Lower leg skin (tissue), 4 donors: ENCODE measurements around the gene SHD. TPM values are rescaled to one million over a fixed set of nuclear protein-coding genes. Genes with fewer than 3 reads are reported as not detected.

ENCODE experiments used
- DNase-seq, 2 donors: peaks; one replicate each; pipeline ENCODE4 v3.0.0-alpha.2; 2019; ENCODE audit warnings: low spot score in 2 of 2
- H3K4me3 ChIP-seq: fragments of 200-600 bp; sonication (generic); 2 replicates; pipeline ENCODE4 v1.5.1; 2017; ENCODE audit warnings: mild to moderate bottlenecking, low read depth; ENCODE audit not compliant: poor library complexity, severe bottlenecking
- POLR2A ChIP-seq, 2 donors: fragments of 450-650 bp; IDR thresholded peaks; one replicate each; pipeline ENCODE4 v1.6.1; 2016 to 2017; ENCODE audit warnings: antibody characterized with exemption in 2 of 2, mild to moderate bottlenecking in 1 of 2, moderate library complexity in 1 of 2
- WGBS, 2 donors: methylation state at CpG; one replicate each; pipeline ENCODE4 v1.1.5; 2018; 5-methylcytosine and 5-hydroxymethylcytosine counted together
- intact Hi-C: fragments of 100-400 bp; cut with DNase I; formaldehyde crosslinking; loops from one replicate; pipeline ENCODE4 v1.15.0; 2023; ENCODE audit warnings: low total_unique reads
- total RNA-seq, 4 donors: library from RNA; depleted of rRNA; stranded (reverse); fragments of >200 nt; gene quantifications; one replicate each; pipeline ENCODE4 v1.1.0, GENCODE V29; 2016
- TF ChIP-seq, protein P1 (sequence below), 3 donors: fragments of 450-650 bp; IDR thresholded peaks; one replicate each; pipeline ENCODE4 v1.5.1; 2016; ENCODE audit warnings: antibody characterized with exemption in 3 of 3, mild to moderate bottlenecking in 3 of 3, moderate library complexity in 2 of 3

SHD gene
- total RNA-seq, 4 donors from 2014 or later = not detected

DNA sequence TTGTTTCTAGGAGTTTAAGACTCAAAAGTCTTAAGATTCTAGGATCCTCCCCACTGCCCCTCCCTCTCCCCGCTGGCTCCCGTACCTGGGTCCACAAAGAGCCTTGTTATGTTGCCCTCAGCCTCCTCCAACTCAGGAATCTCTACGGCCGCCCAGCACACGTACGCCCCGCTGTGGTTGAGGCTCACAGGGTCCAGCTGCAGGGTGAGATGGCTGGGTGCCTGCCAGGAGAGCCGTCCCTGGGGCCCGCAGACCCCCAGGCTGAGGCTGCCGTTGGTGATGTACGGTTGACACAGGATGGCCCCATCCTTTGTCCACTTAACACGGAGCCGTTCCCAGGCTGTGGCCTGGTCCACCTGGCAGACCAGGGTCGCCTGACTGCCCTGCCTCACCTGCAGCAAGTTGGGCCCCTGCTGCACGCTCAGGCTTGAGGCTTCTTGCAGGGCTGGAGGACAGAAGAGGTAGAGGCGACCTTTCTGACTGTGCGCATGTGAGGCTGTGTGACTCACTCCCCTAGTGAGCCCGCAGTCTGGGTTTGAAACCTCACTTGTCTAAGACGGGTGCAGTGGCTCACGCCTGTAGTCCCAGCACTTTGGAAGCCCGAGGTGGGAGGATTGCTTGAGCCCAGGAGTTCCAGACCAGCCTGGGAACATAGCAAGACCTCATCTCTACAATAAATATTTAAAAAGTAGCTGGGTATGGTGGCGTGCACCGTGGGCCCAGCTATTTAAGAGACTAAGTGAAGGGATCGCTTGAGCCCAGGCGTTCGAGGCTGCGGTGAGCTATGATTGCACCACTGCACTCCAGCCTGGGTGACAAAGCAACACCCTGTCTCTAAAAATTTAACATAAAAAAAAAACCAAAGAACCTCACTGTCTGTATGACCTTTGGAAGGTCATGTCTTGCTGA lies 19.1 kb downstream of the SHD start:
- intact Hi-C loops = no loop called here
- WGBS, 2 donors = 74 to 76% methylated on average over 24 to 26 of the region's 27 CpGs

GRCh38 chr19:4298810-4299550 lies 19.9 kb downstream of the SHD start:
- no peak for DNase-seq
- no peak overlapping the region for H3K4me3 ChIP-seq
- intact Hi-C loops = no loop called here
- no peak for TF ChIP-seq POLR2A (IDR thresholded peaks at IDR 0.05)
- TF ChIP-seq, protein P1, sequence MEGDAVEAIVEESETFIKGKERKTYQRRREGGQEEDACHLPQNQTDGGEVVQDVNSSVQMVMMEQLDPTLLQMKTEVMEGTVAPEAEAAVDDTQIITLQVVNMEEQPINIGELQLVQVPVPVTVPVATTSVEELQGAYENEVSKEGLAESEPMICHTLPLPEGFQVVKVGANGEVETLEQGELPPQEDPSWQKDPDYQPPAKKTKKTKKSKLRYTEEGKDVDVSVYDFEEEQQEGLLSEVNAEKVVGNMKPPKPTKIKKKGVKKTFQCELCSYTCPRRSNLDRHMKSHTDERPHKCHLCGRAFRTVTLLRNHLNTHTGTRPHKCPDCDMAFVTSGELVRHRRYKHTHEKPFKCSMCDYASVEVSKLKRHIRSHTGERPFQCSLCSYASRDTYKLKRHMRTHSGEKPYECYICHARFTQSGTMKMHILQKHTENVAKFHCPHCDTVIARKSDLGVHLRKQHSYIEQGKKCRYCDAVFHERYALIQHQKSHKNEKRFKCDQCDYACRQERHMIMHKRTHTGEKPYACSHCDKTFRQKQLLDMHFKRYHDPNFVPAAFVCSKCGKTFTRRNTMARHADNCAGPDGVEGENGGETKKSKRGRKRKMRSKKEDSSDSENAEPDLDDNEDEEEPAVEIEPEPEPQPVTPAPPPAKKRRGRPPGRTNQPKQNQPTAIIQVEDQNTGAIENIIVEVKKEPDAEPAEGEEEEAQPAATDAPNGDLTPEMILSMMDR (IDR thresholded peaks at IDR 0.05) = no peak
- whole genome bisulfite sequencing, 2 donors = 77 to 94% methylated on average over 7 to 8 of the region's 8 CpGs

More for the DNA sequence above, 19.1 kb downstream of the SHD start:
- TF ChIP-seq, protein P1 (IDR thresholded peaks at IDR 0.05) = no peak
- no peak for TF ChIP-seq POLR2A (IDR thresholded peaks at IDR 0.05)
- no peak overlapping the region for H3K4me3 ChIP-seq
- no peak for DNase-seq

DNA sequence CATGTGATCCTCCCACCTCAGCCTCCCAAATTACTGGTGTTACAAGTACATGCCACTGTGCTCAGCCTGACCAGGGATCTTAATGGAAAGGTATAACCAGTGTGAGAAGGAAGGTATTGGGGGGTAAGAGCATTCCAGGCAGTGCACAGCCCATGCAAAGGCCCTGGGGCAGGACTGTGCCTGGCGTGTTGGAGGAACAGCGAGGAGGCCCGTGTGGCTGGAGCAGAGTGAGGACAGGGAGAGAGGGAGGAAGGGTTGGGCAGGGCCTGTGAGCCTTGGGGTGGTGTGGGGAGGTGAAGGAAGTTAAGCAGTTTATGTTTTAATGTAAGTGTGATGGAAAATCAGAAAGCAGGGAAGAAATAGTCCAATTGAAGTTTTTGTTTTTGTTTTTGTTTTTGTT lies 21.5 kb downstream of the SHD start:
- DNase-seq = no peak
- WGBS, 2 donors = 87 to 89% methylated on average over 3 of the region's 3 CpGs
- H3K4me3 ChIP-seq = no peak overlapping the region
- TF ChIP-seq, protein P1 (IDR thresholded peaks at IDR 0.05) = no peak
- no peak for TF ChIP-seq POLR2A (IDR thresholded peaks at IDR 0.05)
- intact Hi-C loops = no loop called here

DNA sequence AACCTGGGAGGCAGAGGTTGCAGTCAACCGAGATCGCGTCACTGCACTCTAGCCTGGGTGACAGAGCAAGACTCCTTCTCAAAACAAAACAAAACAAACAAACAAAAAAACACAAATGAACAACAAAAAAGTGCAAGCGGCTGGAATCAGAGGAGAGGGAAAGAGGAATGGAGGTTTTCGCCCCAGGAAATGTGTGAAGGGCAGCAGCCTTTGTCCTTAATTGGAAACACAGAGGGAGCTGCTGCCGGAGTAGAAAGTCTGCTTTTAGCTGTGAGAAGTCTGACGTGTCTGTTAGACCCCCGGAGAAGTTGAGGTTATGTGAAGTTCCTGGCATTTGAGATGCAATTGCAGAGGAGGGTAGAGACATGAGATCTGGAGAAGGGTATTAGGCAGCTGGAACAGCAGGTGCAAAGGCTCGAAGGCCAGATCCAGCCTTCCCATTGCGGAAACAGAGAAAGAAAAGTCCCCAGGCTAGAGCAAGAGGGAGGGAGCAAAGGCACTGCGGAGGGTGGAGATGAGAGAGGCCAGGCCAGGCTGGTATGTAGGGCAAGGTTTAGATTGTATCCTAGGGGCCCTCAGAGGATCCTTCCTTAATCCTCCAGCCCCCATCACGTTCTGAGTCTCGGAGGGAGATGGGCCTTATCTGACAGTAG lies 22.6 kb downstream of the SHD start:
- DNase-seq = no peak
- H3K4me3 ChIP-seq = no peak overlapping the region
- 49 to 61% methylated on average over 13 of the region's 13 CpGs for WGBS, 2 donors
- TF ChIP-seq, protein P1 (IDR thresholded peaks at IDR 0.05) = no peak
- TF ChIP-seq POLR2A (IDR thresholded peaks at IDR 0.05) = no peak
- intact Hi-C loops = no loop called here

DNA sequence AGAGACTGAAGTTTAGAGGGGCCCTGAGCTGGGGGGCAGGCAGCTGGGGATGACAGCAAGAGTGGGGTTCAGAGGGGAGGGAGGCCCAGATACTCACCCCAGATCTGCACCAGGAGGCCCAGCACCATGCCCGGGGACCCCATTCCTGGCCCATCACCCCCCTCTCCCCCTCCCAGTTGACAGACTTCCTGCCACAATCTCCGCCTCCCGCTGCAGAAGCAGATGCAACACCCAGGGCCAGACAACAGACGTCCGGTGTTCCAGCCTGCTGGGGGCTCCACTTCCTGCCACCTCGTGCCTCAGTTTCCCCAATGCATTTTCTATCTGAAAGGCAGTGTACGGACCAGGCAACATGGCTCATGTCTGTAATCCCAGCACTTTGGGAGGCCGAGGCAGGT lies 23.2 kb downstream of the SHD start, which contains the start of gene TMIGD2:
TMIGD2 (minus strand) TSS at position 147 of the 398 bp plus-strand sequence; CDS start at position 143, 4 bp downstream.
- intact Hi-C loops = no loop called here
- no peak for DNase-seq

More for the DNA sequence above, 23.2 kb downstream of the SHD start, which contains the start of gene TMIGD2:
- H3K4me3 ChIP-seq = no peak within 1 kb of the TSS
- 47 to 60% methylated on average over 8 of the region's 8 CpGs for WGBS, 2 donors
- TF ChIP-seq, protein P1 (IDR thresholded peaks at IDR 0.05) = no peak
